Activated CD4-positive, alpha-beta T cell treated with anti-CD3 and anti-CD28 coated beads for 1 hour (primary cell): ENCODE data around the gene MRPS9.

Source experiments
- DNase-seq: peaks from one replicate; pipeline ENCODE4 v3.0.0-alpha.2; 2020

MRPS9 gene

DNA sequence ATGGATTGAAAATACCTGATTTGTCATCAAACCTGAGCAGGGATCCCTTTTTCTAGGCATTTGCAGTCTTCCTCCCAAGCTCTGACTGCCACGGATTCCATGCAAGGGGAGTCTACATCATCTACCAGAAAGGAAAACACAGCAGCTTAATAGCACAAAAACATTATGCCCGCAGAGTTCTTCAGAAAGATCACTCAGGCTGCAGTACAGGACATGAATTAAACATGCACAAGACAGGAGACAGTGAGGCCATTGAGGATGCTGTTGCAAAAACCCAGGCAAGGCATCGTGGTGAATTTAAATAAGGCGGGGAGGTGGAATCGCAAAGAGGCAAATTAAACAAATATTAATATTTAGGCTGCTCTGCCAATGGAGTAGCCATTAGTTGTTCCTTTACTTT is 88.5 kb downstream of the MRPS9 start:
- no peak for DNase-seq

DNA sequence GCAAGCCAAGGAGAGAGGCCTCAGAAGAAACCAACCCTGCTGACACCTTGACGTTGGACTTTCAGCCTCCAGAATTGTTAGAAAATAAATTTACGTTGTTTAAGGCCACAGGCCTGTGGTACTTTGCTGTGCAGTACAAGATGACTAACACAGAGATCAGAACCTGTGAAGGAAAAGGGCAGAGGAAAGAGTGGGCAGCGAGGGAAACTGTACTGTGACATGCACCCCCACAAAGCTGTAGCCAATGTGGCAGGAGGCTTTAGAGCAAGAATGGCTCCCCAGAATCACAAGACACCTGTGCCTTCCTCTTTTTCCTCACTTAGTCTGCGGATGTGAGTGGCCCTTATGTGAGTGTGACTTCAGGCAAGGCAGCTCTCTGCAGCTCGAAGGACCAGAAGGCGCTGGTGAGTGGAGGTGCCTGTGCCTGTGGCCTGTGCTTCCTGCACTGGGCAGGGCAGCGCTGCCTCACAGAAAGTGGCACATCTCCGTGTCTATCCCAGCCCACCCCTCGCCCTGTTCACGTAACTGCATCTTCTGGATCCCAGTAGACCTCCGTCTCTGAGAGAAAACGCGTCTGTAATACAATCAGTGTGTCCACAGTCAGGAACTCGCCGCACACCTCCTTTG is 89.5 kb downstream of the MRPS9 start:
- no peak for DNase-seq

DNA sequence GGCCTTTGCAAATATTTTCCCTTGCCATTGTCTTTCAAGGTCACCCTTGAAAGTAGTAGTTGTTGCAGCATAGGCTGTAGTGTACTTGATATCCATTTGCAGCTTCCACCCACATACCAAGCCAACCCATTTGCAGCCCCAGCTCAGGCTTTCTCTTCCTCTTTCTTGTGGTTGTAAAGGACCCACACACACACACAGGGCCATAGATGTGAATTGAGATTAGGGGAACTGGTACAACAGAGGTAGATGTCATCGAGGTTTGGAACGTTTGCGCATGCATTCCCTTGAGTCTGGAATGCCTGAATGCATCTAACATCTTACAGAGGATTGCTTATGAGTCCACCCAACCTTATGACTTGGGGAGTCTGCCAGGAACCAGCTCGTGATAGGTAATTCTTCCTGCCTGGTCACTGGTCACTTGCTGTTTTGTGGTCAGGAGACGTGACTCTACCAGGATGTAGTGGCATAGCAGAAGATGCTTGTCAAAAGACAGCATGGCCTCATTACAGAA is 91.9 kb downstream of the MRPS9 start:
- no peak for DNase-seq

DNA sequence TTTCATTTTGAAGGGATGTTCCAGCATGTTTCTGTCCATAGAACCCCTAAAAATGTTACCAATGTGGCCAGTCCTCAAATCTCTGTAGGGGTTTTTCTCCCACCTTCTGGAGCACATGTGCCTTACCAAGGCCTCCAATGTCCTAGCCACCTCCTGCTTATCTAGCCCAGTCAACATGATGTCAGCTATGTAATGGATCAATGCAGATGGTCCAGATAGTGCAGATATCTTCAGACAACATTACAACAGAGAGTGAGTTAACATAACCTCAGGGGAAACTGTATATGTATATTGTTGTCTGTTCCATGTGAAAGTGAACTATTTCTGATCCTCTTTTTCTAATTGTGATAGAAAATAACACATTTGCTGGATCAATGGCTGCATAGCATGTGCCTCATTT is 92.7 kb downstream of the MRPS9 start:
- DNase-seq: no peak

DNA sequence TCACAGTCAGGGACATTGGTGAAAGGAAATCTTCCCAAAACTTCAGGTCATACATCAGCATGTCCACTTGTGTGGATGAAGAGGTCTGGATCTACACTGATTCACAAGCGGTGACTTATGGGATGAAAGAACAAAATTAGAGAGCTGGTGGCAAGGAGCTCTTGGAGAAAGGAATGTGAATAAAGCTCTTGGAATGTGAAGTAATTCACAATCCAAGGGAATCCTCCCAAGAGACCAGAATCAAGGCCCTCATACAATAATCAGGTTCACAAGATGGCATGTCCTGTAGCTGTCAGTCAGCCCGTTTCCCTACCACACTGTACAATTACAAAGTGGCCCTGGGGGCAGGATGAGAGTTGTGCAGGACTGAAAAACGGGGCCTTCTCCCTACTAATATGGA is 96.2 kb downstream of the MRPS9 start:
- DNase-seq: no peak

DNA sequence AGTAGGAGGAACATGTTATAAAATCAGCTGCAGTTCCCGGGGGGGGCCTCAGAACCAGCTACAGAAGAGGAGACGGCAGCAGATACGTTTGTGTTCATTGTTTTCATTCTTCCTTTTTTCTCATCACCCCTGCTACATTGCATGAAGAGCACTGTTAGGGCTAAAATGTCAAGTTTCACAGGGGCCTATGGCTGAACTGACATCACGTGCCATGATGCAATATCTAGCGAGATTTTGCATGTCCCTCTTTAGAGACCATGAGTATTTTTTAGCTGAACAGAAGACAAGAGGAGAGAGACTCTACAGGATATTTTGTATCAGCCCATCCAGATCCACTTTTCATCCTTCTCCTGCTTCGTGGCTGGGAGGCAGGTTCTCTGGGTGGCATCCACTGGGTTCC is 97.6 kb downstream of the MRPS9 start:
- no peak for DNase-seq

DNA sequence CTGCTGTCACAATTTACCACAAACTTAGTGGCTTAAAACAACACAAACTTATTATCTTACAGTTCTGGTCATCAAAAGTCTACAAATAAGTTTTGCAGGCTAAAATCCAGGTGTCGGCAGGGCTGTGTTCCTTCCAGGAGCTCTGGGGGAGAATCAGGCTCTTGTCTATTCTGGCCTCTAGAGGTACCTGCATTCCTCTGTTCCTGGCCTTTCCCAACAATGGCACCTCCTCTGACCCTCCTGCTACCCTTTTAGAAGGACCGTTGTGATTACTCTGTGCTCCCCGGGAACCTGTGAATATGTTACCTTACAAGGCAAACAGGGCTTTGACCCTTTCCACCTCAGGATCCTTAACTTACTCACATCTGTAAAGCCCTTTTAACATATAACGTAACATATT is 98.5 kb downstream of the MRPS9 start:
- no peak for DNase-seq

DNA sequence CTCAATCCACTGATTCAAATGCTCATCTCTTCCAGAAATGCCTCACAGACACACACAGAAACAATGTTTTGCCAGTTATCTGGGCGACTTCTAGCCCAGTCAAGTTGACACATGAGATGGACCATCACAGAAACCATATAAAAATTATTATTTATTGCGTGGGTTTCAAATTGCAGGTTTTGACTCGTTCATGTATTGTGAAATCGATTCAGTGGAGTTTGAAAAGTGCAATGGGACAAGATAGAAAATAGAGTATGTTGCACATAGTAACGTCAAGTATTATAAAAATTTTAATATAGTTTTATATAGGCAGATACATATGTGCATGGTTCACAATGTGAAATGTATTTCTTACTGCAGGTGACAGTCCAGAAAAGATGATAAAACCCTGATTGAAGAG is 100.8 kb downstream of the MRPS9 start:
- no peak for DNase-seq

DNA sequence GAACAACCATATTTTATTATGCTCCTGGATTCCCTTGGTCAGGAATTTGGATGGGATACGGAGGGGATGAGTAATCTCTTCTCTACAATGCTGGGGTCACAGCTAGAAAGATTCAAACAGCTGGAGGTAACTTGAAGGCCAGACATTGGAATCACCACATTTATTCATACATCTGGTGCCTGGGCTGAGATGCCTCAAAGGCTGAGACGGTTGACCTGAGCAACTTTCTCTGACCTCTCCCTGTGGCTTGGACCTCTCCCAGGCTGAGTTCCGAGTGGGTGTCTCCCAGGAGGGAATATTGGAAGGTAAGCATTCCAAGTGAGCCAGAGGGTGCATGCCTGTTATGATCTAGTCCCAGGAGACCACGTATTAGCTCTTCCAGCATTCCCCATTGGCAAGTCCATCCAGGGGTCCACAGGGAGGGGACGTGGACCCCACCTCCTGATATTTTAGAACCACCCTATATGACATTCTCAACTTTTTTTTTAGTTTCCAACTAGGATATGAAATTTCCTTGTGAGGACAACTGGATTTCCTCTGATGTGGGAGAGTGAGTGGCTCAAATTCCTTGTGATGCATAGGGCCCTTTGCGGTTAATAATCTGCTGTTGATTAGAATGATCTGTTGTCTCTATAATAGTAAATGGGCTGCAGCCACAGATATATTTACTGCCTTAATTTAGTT is 101.8 kb downstream of the MRPS9 start:
- DNase-seq: no peak

DNA sequence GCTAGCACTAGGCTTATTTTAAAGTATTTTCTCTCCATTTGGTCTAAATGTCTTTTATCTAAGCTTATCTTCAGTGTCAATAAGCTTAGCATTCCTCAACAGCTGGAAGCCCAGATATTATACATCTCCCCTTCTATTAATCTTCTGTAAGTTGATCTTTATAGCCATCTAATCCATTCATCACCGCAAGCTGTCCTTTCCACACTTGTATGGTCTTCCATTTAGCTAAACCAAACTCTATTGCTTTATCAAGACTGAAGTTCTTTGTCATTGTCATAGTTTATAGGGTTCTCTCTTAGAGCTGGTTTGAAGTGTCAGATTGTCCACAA is 102.3 kb downstream of the MRPS9 start:
- no peak for DNase-seq

DNA sequence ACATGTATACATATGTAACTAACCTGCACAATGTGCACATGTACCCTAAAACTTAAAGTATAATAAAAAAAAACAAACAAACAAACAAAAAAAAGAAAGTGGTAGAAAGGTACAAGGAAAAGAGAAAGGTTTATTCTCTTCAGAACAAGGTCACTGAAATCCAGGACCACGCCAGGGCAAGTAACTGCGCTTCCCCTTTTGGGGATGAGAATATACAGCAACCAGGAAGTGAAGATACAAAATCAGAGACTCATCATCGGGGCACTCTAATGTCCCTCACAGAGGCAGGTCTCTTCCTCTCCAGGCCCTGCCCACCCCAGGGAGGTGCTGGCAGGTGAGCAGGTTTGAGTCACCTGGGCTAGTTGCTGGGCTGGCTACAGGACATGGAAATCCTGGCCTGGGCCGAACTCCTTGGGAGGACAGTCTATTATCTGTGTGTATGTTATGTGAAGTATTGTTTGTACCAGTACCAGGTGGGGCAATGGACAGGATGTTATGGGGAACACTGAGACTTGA is 103.3 kb downstream of the MRPS9 start:
- DNase-seq: no peak

DNA sequence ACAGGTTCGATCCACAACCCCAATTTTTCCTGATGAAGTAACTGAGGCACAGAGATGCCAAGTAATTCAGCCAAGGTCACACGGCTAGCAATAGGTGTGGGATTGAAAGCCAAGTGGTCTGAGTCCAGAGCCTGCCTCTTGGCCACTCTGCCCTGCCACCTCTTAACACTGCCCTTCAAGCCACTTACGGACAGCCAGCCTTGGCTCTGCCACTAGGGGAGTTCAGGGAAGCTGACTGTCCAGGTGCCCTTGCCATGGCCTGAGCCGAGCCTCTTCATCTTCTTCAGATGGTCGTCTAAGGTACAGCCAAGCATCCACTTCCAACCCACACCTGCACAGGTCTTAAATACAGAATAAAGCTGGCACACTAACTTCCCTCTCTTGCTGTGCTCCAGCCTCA is 104.4 kb downstream of the MRPS9 start:
- no peak for DNase-seq

DNA sequence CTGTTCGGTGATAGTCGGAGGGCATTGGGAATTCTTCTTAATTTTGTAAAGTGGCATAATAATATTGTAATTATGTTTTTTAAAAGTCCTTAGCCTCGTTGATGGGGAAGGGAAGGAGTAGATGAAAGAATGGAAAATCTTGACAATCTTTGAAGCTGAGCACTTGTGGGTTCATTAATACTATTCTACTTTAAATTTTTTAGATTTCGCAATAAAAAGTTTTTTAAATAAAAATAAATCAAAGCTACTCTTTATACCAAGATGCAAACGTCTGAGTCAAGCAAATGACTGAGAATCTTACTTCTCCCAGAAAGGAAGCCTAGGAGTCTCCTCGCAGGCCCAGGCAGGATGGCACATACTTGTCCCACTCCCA is 105.2 kb downstream of the MRPS9 start:
- no peak for DNase-seq

DNA sequence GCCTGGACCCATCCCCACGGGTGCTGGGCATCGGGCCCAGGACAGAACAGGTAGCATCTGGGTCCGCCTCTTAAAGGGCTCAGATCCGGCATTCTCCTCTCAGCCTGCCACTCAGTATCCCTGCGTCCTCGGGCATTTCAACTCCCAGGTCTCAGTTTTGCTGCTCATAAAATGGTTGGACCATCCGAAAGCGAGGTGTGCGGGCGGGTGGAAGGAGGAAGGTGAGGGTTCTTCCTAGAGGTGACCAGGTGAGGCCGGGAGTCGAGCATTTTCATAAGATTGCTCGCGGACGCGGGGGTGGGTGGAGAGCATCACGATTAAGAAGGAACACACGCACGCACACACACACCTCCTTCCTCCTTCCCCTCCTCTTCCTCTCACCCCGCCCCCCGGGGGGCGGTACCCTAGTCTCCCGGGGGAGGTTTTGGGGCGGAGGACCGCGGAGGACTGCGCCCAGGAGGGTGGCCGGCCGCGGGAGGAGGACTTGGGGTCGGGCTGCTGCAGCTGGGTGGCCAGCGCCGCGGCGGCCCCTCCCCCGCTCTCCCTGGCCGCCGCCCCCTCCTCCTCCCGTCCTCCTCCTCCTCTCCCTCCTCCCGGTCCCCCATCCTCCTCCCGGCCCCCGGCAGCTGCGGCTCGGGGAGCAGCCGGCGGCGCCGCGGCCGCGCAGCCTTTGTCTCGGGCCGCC is 105.7 kb downstream of the MRPS9 start:
- no peak for DNase-seq

DNA sequence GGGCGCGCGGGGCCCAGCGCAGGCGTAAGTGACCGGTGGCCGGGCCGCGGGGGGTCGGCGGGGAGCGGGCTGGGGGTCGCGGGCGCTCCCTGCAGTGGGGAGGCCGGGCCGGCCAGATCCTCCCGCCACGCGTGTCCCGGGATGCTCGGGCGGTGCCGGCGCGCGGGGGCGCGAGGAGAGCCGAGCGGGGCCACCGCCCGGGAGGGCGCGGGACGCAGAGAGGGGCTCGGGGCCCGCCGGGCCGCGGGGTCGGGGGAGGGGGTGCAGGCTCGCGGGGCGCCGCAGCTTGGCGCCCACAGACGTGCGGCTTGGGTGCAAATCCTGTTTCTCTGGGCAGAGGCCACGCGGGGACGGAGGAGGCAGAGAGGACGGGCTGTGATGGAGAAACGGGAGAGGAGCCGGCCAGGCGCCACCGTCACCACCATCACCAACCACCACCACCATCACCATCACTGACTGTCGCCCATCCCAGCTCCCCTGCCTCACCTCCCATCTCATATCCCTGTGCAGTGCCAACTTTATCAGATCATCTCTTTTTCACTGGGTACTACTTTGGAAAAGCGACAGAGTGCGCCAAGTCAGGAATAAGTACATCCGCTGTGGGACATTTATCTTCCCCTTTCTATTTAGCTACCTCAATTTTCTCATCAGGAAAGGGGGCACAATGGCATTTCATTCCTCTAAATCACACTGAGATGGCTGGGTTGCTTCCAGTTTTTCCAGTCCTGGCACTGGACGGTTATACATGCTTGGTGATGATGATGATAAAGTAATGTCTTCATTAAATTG is 106.5 kb downstream of the MRPS9 start:
- no peak for DNase-seq

DNA sequence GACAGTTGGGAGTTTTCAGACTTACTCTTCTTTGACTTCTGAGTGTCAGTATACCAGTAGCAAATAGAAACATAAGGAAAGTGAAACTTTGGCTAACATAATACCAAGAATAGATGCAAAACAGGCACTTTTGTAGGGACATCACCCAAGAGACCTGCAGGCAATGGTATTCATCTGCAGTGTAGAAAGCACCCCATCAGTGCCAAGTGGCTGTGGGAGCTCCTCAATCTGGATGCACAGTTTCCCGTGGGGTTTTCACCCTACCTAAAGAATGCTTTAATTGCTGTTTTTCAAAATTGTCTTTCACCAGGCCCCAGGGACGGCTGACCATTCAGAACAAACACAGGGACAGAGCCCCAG is 107.1 kb downstream of the MRPS9 start:
- DNase-seq: no peak

DNA sequence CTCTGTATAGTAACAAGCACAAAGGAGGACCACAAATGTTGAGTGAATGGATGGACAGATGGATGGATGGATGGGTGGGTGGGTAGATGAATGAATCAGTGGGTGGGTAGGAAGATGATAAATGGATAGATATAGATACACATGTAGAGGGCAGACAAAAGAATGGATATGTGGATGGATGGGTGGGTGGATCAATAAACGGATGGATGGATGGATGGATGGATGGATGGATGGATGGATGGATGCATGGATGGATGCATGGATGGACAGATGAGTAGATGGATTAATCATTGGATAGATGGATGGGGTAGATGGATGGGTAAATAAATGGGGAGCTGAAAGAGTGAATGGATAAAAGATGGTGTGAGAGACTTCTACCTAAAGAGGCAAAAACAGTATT is 111.4 kb downstream of the MRPS9 start:
- no peak for DNase-seq
